AG09309 (cell line): Measurements from ENCODE around the gene EYA4.

Source experiments
- DNase-seq: peaks from one replicate; pipeline ENCODE4 v3.0.0-alpha.2; 2010; ENCODE audit warnings: low read depth
- H3K4me3 ChIP-seq: 2 replicates; pipeline ENCODE4 v1.5.1; 2011; ENCODE audit warnings: mild to moderate bottlenecking, low read depth, low read length, moderate library complexity; ENCODE audit not compliant: control insufficient read depth
- TF ChIP-seq, protein P1 (sequence below): IDR thresholded peaks from 2 replicates; pipeline ENCODE4 v1.5.1; 2011; ENCODE audit warnings: mild to moderate bottlenecking, low read depth, low read length, inconsistent platforms; ENCODE audit not compliant: insufficient read depth, control insufficient read depth; ENCODE audit errors: missing control alignments

The EYA4 gene

DNA sequence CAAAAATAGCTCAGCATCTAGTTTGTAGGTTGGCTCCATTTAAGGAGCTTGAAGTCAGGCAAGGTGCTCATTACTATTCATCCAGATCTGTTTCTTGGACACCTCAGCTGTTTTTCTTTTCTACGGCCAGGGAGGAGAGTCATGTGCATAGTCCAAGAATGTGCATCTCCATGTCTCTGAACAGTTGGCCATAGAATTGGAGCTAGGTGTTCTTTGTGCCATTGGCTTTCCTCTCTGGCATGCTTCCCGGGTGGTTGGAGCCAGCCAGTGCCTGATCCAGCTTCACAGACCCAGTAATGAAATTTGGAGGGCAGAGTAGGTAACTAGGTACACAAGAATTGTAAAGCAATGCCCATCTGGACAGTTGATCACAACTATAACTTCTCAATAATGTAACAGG is 21.6 kb downstream of the EYA4 start:
- TF ChIP-seq, protein P1, sequence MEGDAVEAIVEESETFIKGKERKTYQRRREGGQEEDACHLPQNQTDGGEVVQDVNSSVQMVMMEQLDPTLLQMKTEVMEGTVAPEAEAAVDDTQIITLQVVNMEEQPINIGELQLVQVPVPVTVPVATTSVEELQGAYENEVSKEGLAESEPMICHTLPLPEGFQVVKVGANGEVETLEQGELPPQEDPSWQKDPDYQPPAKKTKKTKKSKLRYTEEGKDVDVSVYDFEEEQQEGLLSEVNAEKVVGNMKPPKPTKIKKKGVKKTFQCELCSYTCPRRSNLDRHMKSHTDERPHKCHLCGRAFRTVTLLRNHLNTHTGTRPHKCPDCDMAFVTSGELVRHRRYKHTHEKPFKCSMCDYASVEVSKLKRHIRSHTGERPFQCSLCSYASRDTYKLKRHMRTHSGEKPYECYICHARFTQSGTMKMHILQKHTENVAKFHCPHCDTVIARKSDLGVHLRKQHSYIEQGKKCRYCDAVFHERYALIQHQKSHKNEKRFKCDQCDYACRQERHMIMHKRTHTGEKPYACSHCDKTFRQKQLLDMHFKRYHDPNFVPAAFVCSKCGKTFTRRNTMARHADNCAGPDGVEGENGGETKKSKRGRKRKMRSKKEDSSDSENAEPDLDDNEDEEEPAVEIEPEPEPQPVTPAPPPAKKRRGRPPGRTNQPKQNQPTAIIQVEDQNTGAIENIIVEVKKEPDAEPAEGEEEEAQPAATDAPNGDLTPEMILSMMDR, result no peak
- DNase-seq, result no peak

DNA sequence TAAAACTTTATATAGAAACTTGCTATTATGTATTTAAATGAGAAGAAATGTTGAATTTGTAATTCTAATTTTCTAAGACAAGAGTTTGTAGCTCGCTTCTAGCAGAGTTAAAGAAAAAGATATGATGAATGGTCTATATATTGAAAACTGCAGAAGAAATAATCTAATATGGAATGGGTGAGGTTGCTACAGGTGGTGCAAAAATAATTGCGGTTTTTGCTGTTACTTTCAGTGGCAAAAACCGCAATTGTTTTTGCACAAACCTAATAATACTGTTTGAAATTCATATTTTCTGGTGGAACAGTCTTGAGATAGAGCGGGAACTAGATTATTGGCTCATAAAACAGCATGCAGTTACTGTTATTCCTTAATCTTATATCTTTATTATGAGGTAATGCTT is 23.9 kb downstream of the EYA4 start:
- no peak for DNase-seq
- H3K4me3 ChIP-seq, result no peak overlapping the region
- TF ChIP-seq, protein P1, result no peak

More for the DNA sequence above, 21.6 kb downstream of the EYA4 start:
- no peak overlapping the region for H3K4me3 ChIP-seq

- TF ChIP-seq, protein P1, result no peak
- no peak for DNase-seq
- H3K4me3 ChIP-seq, result no peak overlapping the region
These were observed 25.0 kb downstream of the EYA4 start for GRCh38 chr6:133266186-133266585.

GRCh38 chr6:133268621-133269020 is 27.5 kb downstream of the EYA4 start:
- H3K4me3 ChIP-seq, result no peak overlapping the region
- no peak for DNase-seq
- TF ChIP-seq, protein P1, result no peak

GRCh38 chr6:133274813-133275212 is 33.7 kb downstream of the EYA4 start:
- DNase-seq, result no peak
- no peak overlapping the region for H3K4me3 ChIP-seq
- TF ChIP-seq, protein P1, result no peak

DNA sequence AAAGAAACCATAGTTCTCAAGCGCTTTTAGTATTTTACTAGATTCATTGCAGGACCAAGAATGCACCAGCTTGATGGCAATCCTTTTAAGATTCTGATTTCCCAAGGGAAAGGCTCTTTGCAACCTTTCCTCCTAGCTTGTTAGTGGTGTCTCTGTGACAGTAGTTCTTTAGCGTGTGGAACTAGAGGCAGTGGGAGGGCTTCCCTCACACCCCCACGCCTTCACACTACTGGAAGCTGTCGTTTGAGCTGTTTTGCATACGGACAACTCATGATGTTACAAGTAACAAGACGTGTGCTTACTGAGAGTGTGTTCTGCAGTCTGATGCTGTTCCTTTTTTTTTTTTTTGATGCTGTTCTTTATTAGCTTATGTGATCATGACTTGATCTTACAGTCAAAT is 34.1 kb downstream of the EYA4 start:
- no peak for DNase-seq
- TF ChIP-seq, protein P1, result no peak
- H3K4me3 ChIP-seq, result no peak overlapping the region
